ENCODE measurements around the gene DPYSL4.

The DPYSL4 gene

DNA sequence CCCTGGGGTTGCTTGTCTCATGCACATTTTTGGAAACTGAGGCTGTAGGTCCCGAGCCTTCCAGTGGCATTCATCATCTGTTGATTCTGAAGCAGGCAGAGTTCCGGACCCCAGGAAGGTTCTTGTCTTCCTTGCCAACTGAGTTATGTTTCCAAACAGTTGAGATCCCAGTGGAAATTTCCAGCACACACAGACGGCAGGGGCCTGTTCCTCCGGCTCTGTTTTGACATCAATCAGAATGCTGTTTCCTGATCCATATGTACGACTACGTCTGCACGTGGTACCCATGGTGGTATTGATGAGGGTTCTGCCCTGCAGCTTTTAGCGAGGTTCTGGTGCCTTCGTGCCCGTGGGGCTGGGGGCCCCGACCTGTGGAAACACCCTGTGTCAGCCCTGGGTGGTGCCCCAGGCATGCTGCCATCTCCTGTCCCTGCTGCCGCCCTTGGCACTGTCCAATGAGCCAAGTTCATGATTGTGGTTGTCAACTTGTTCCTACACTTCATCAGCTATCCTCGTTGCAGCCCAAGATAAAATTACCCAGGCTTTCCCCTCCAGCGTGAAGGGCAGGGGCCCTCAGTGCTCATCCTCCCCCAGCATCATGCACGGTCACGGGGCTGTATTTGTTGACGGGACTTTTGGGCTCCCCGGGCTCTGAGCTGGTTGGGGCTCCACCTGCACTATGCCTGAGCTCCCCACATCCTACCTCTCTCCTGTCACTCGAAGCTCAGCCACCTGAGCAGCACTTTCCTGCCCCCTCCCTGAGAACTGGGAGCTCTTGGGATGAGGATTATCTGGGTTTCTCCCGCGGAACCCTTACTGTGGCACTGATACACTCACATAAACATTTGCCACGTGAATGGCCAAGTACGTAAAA is 7.8 kb upstream of the DPYSL4 start:
- Histone ChIP-seq H3K4me3 (ENCODE audit: low read depth, low read length) (no peak overlapping the region), H3K36me3 (replicated peaks) (no peaks in the 10 kb centered on the region), H3K27me3 (replicated peaks) (peaks cover 2% of the 10 kb centered on the region), H3K27ac (no peak overlapping the region)
- DNase-seq, result no peak
- in situ Hi-C loops (cut with HindIII; ENCODE audit: low pct_ligation_motif_present, low sequenced_read_pairs), result no loop called here
- TF ChIP-seq, protein P1, sequence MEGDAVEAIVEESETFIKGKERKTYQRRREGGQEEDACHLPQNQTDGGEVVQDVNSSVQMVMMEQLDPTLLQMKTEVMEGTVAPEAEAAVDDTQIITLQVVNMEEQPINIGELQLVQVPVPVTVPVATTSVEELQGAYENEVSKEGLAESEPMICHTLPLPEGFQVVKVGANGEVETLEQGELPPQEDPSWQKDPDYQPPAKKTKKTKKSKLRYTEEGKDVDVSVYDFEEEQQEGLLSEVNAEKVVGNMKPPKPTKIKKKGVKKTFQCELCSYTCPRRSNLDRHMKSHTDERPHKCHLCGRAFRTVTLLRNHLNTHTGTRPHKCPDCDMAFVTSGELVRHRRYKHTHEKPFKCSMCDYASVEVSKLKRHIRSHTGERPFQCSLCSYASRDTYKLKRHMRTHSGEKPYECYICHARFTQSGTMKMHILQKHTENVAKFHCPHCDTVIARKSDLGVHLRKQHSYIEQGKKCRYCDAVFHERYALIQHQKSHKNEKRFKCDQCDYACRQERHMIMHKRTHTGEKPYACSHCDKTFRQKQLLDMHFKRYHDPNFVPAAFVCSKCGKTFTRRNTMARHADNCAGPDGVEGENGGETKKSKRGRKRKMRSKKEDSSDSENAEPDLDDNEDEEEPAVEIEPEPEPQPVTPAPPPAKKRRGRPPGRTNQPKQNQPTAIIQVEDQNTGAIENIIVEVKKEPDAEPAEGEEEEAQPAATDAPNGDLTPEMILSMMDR (IDR thresholded peaks at IDR 0.05; ENCODE audit: low read depth, low read length, missing control alignments), result no peak

DNA sequence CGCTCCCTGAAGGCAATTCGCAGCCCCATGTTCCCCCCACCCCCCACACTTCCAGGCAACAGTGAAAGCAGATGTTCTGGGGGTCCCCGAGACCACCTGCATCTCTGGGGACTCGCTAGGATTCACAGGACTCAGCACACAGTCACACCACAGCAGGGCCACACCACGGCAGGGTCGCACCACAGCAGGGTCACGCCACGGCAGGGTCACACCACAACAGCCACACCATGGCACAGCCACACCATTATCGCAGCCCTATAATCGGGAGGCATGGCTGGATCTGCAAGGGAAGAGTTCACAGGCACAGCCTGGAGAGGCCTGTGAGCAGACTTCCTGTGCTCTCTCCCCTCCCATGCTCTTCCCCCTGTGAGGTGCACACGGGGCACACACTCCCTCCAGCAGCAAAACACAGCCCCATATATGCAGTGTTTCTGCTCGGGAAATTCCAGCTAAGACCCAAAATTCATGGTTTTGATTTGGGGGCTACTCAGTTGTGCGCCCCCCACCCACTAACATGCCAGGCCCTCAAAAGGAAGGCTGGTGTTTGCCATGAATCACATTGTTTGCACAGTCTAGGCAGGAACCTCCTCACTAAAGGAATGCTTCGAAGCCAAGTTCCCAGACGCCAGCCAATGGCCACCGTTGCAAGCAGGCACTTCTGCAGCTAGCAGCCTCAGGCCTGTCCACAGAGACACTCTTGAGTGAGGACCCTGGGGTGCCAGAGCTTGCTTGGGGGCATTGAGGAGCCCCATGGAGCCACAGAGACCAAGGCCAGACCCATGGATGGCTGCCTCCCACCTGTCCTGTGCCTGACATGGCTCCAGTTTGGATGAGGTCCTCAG is 7.0 kb upstream of the DPYSL4 start:
- H3K27me3 ChIP-seq (replicated peaks), result peaks cover 9% of the 10 kb centered on the region
- no peak overlapping the region for H3K27ac ChIP-seq
- in situ Hi-C loops (cut with HindIII; ENCODE audit: low pct_ligation_motif_present, low sequenced_read_pairs), result no loop called here
- TF ChIP-seq, protein P1 (IDR thresholded peaks at IDR 0.05; ENCODE audit: low read depth, low read length, missing control alignments), result no peak
- DNase-seq, result no peak
- no peak overlapping the region for H3K4me3 ChIP-seq (ENCODE audit: low read depth, low read length)
- H3K36me3 ChIP-seq (replicated peaks), result no peaks in the 10 kb centered on the region

DNA sequence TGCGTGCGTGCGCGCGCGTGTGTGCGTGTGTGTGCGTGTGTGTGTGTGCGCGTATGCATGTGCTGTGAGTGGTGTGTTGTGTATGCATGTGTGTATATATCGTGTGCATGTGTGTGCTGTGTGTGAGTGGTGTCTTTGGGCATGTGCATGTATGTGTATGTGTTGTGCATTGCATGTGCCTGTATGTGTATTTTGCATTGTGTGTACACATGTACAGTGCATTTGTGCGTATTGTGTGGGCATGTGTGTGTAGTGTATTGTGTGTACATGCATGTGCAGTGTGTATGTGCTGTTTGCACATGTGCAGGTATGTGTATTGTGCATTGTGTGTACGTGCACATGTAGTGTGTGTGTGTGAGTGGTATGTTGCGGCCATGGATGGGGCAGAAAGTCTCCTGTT is 6.0 kb upstream of the DPYSL4 start:
- in situ Hi-C loops (cut with HindIII; ENCODE audit: low pct_ligation_motif_present, low sequenced_read_pairs), result no loop called here
- no peak overlapping the region for H3K4me3 ChIP-seq (ENCODE audit: low read depth, low read length)
- peaks cover 19% of the 10 kb centered on the region for H3K27me3 ChIP-seq (replicated peaks)
- H3K36me3 ChIP-seq (replicated peaks), result no peaks in the 10 kb centered on the region
- DNase-seq, result no peak
- no peak overlapping the region for H3K27ac ChIP-seq
- TF ChIP-seq, protein P1 (IDR thresholded peaks at IDR 0.05; ENCODE audit: low read depth, low read length, missing control alignments), result no peak

DNA sequence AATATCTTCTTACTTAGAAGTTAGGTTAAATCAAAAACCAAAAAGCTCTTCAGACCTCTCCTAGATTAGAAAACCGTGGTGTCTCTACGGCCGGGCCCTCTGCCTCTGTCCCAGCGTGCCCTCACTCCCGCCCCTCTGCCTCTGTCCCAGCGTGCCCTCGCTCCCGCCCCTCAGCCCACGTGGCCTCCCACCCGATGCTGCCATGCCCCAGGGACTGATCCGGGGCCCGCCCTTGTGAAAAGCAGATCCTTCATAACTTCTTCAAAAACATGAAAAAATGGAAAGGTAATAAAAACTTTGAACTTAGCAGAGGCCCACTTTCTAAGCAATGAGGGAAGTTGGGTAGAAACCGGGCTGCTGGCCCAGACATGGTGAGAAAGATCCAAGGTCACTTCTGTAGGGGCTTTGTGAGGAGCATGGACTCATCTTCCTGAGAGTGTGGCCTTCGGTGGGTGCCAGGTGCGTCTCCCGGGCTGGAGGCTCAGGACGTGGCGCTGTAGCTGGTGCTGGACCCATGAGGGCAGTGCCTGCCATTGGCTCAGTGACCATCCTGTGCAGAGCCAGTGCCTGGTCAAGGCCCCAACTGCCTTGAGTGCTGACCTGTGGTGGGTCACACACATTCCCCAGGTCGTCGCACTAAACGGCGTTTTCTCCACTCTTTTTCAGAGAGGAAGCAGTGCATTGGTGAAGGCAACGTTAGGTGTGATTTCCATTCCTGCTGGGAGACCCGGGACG is 4.9 kb upstream of the DPYSL4 start:
- Histone ChIP-seq H3K27ac (no peak overlapping the region), H3K4me3 (ENCODE audit: low read depth, low read length) (no peak overlapping the region), H3K36me3 (replicated peaks) (no peaks in the 10 kb centered on the region), H3K27me3 (replicated peaks) (peaks cover 25% of the 10 kb centered on the region)
- in situ Hi-C loops (cut with HindIII; ENCODE audit: low pct_ligation_motif_present, low sequenced_read_pairs), result no loop called here
- TF ChIP-seq, protein P1 (IDR thresholded peaks at IDR 0.05; ENCODE audit: low read depth, low read length, missing control alignments), result no peak
- DNase-seq, result no peak

DNA sequence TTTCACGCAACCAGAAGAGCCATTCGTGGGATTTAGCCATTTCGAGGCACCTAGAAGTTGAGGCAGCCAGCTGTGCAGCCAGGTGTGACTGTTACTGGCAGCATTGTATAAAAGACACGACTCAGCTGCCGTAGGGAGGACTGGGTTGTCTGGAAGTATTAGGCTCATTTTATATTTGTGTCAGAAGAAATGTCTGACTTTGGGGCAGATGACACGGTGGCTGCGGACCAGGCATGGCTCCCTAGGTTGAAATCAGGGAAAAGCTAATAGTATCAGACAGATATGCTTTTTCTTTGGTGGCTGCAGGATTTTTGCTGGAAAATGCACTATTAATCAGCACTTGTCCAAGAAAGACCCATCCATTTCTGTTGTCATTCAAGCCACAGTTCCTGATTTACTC is 4.2 kb upstream of the DPYSL4 start:
- in situ Hi-C loops (cut with HindIII; ENCODE audit: low pct_ligation_motif_present, low sequenced_read_pairs), result no loop called here
- no peak for DNase-seq
- no peak overlapping the region for H3K4me3 ChIP-seq (ENCODE audit: low read depth, low read length)
- H3K27me3 ChIP-seq (replicated peaks), result peaks cover 32% of the 10 kb centered on the region
- TF ChIP-seq, protein P1 (IDR thresholded peaks at IDR 0.05; ENCODE audit: low read depth, low read length, missing control alignments), result no peak
- H3K36me3 ChIP-seq (replicated peaks), result no peaks in the 10 kb centered on the region
- H3K27ac ChIP-seq, result no peak overlapping the region

All from brain microvascular endothelial cell (primary cell).